SK-N-SH (cell line): ENCODE results near the gene IL17RA.

Experiments
- EP300 ChIP-seq, 2 experiments: IDR thresholded peaks; 2 replicates each; pipeline versions ENCODE4 v1.4.0 to v1.6.1; 2012; ENCODE audit warnings: borderline replicate concordance in 1 of 2, low read depth in 1 of 2, low read length in 1 of 2
- EZH2phosphoT487 ChIP-seq: fragments of 200-600 bp; sonication (generic); IDR thresholded peaks from 2 replicates; pipeline ENCODE4 v1.6.1; 2017; ENCODE audit warnings: low read depth, mixed run types, mild to moderate bottlenecking, antibody characterized with exemption, moderate library complexity, borderline replicate concordance
- GATA2 ChIP-seq: sonication (generic); formaldehyde crosslinking; IDR thresholded peaks from 2 replicates; pipeline ENCODE4 v1.5.0; 2020; ENCODE audit warnings: mild to moderate bottlenecking, missing genetic modification reagents
- MEF2A ChIP-seq: IDR thresholded peaks from 2 replicates; pipeline ENCODE4 v1.4.0; 2012; ENCODE audit warnings: low read depth, borderline replicate concordance
- POLR2AphosphoS5 ChIP-seq: IDR thresholded peaks from 2 replicates; pipeline ENCODE4 v1.6.1; 2012; ENCODE audit warnings: low read depth, low read length
- RAD21 ChIP-seq: IDR thresholded peaks from 2 replicates; pipeline ENCODE4 v1.6.1; 2012; ENCODE audit warnings: mild to moderate bottlenecking, low read length
- RCOR1 ChIP-seq: fragments of 150-350 bp; IDR thresholded peaks from 2 replicates; pipeline ENCODE4 v1.6.1; 2017; ENCODE audit warnings: antibody characterized with exemption, low read length
- TAF1 ChIP-seq: IDR thresholded peaks from 2 replicates; pipeline ENCODE4 v1.6.1; 2012; ENCODE audit warnings: low read depth, mild to moderate bottlenecking, low read length, moderate library complexity, borderline replicate concordance
- TF ChIP-seq, protein P1 (sequence below): fragments of 200-600 bp; sonication (generic); IDR thresholded peaks from 2 replicates; pipeline ENCODE4 v1.6.1; 2017; ENCODE audit warnings: antibody characterized with exemption, mild to moderate bottlenecking, moderate library complexity
- TF ChIP-seq, protein P2 (sequence below): IDR thresholded peaks from 2 replicates; pipeline ENCODE4 v1.4.0; 2012; ENCODE audit warnings: low read depth

DNA sequence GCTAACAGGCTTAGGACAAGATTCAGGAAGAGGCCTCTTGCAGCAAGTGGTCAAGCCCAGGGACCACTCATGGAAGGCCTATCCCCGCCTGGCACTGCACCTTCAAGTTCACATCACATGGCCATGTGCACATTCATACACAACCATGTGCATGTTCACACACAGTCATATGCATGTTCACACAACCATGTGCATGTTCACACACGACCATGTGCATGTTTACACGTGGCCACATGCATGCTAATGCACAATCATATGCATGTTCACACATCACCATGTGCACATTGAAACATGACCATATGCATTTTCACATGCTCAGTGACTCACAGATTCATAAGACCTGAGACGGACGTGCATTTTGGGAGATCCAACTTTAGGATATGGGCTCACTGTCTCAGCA lies 28.7 kb upstream of the IL17RA start:
- TF ChIP-seq, protein P1, sequence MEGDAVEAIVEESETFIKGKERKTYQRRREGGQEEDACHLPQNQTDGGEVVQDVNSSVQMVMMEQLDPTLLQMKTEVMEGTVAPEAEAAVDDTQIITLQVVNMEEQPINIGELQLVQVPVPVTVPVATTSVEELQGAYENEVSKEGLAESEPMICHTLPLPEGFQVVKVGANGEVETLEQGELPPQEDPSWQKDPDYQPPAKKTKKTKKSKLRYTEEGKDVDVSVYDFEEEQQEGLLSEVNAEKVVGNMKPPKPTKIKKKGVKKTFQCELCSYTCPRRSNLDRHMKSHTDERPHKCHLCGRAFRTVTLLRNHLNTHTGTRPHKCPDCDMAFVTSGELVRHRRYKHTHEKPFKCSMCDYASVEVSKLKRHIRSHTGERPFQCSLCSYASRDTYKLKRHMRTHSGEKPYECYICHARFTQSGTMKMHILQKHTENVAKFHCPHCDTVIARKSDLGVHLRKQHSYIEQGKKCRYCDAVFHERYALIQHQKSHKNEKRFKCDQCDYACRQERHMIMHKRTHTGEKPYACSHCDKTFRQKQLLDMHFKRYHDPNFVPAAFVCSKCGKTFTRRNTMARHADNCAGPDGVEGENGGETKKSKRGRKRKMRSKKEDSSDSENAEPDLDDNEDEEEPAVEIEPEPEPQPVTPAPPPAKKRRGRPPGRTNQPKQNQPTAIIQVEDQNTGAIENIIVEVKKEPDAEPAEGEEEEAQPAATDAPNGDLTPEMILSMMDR = no peak
- TF ChIP-seq EP300 (IDR thresholded peaks at IDR 0.05; ENCODE audit: borderline replicate concordance in 1 of 2, low read depth in 1 of 2, low read length in 1 of 2) (no peak), RAD21 (no peak), GATA2 (no peak), TAF1 (no peak), RCOR1 (no peak), POLR2AphosphoS5 (no peak), MEF2A (no peak), EZH2phosphoT487 (no peak)
- TF ChIP-seq, protein P2, sequence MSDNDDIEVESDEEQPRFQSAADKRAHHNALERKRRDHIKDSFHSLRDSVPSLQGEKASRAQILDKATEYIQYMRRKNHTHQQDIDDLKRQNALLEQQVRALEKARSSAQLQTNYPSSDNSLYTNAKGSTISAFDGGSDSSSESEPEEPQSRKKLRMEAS = no peak
